Mononuclear cell (primary cell): ENCODE measurements around the gene ZNF419. TPM values are rescaled to one million over a fixed set of nuclear protein-coding genes. Genes with fewer than 3 reads are reported as not detected.
"Not testable (repeated sequence)": the region's sequence is repeated elsewhere in the genome, so short reads cannot be mapped to it uniquely, and the experiment has no call there.

ENCODE experiments used
- H3K27me3 ChIP-seq: 2 replicates; pipeline ENCODE4 v1.6.0; 2011; ENCODE audit warnings: low read length, control low read depth; ENCODE audit not compliant: insufficient read depth
- H3K4me1 ChIP-seq: 2 replicates; pipeline ENCODE4 v1.5.1; 2011; ENCODE audit warnings: mild to moderate bottlenecking, low read length, control low read depth; ENCODE audit not compliant: insufficient read depth
- H3K4me3 ChIP-seq: 2 replicates; pipeline ENCODE4 v1.5.1; 2011; ENCODE audit warnings: mild to moderate bottlenecking, low read length, moderate library complexity
- H3K9me3 ChIP-seq: 2 replicates; pipeline ENCODE4 v1.5.1; 2011; ENCODE audit warnings: low read depth, mild to moderate bottlenecking, control low read depth, low read length
- total RNA-seq: library from RNA; depleted of rRNA; stranded (reverse); fragments of >200 nt; gene quantifications from one replicate; pipeline ENCODE4 v1.2.3, GENCODE V29; 2012

Gene ZNF419
- 7.6 TPM for total RNA-seq

GRCh38 chr19:57487477-57488298, at the start of gene ZNF419:
ZNF419 (plus strand) TSS chr19:57487750; CDS start chr19:57487951, 201 bp downstream.
- Histone ChIP-seq H3K4me1 (peaks cover 12% of the 10 kb centered on the region), H3K4me3 (peak within 1 kb of the TSS; percentile 72)
- not testable (repeated sequence) for H3K27me3 ChIP-seq, H3K9me3 ChIP-seq

- peaks cover 13% of the 10 kb centered on the region for H3K9me3 ChIP-seq
- no peak overlapping the region for H3K4me3 ChIP-seq
- H3K4me1 ChIP-seq: peaks cover 19% of the 10 kb centered on the region
- no peaks in the 10 kb centered on the region for H3K27me3 ChIP-seq
Observed at GRCh38 chr19:57437931-57438330, 49.6 kb upstream of the ZNF419 start.

- Histone ChIP-seq H3K4me1 (peaks cover 19% of the 10 kb centered on the region), H3K4me3 (no peak overlapping the region), H3K9me3 (peaks cover 23% of the 10 kb centered on the region), H3K27me3 (no peaks in the 10 kb centered on the region)
Observed at GRCh38 chr19:57438925-57439324, 48.6 kb upstream of the ZNF419 start.

- no peak overlapping the region for H3K4me3 ChIP-seq
- H3K9me3 ChIP-seq: peaks cover 38% of the 10 kb centered on the region
- no peaks in the 10 kb centered on the region for H3K4me1 ChIP-seq
- no peaks in the 10 kb centered on the region for H3K27me3 ChIP-seq
Observed at GRCh38 chr19:57441979-57442752, 45.4 kb upstream of the ZNF419 start.

- no peaks in the 10 kb centered on the region for H3K27me3 ChIP-seq
- H3K9me3 ChIP-seq: peaks cover 38% of the 10 kb centered on the region
- no peak overlapping the region for H3K4me3 ChIP-seq
- H3K4me1 ChIP-seq: no peaks in the 10 kb centered on the region
Observed at GRCh38 chr19:57443121-57443696, 44.3 kb upstream of the ZNF419 start.

GRCh38 chr19:57452307-57452706, 35.2 kb upstream of the ZNF419 start:
- H3K27me3 ChIP-seq: no peaks in the 10 kb centered on the region
- no peak overlapping the region for H3K4me3 ChIP-seq
- H3K9me3 ChIP-seq: peaks cover 35% of the 10 kb centered on the region
- H3K4me1 ChIP-seq: no peaks in the 10 kb centered on the region

- Histone ChIP-seq H3K4me3 (no peak overlapping the region), H3K4me1 (no peaks in the 10 kb centered on the region), H3K27me3 (no peaks in the 10 kb centered on the region), H3K9me3 (peaks cover 71% of the 10 kb centered on the region)
Observed at GRCh38 chr19:57465680-57466381, 21.7 kb upstream of the ZNF419 start.

- H3K4me3 ChIP-seq: no peak overlapping the region
- H3K27me3 ChIP-seq: no peaks in the 10 kb centered on the region
- no peaks in the 10 kb centered on the region for H3K4me1 ChIP-seq
- peaks cover 71% of the 10 kb centered on the region for H3K9me3 ChIP-seq
Observed at GRCh38 chr19:57466489-57466888, 21.1 kb upstream of the ZNF419 start.

- H3K27me3 ChIP-seq: no peaks in the 10 kb centered on the region
- no peak overlapping the region for H3K4me3 ChIP-seq
- peaks cover 73% of the 10 kb centered on the region for H3K9me3 ChIP-seq
- H3K4me1 ChIP-seq: peaks cover 10% of the 10 kb centered on the region
Observed at GRCh38 chr19:57473646-57474045, 13.9 kb upstream of the ZNF419 start.

GRCh38 chr19:57477191-57478008, 10.2 kb upstream of the ZNF419 start, which contains the start of gene ZNF772:
ZNF772 (minus strand) TSS chr19:57477566; CDS start chr19:57477309, 257 bp downstream.
- H3K9me3 ChIP-seq: peaks cover 55% of the 10 kb centered on the region
- H3K4me3 ChIP-seq: peak within 1 kb of the TSS; percentile 69
- peaks cover 10% of the 10 kb centered on the region for H3K4me1 ChIP-seq
- peaks cover 3% of the 10 kb centered on the region for H3K27me3 ChIP-seq

GRCh38 chr19:57488299-57488644, 722 bp downstream of the ZNF419 start:
- not testable (repeated sequence) for H3K4me3 ChIP-seq, H3K9me3 ChIP-seq, H3K27me3 ChIP-seq
- H3K4me1 ChIP-seq: peaks cover 12% of the 10 kb centered on the region

- not testable (repeated sequence) for H3K27me3 ChIP-seq, H3K4me1 ChIP-seq, H3K4me3 ChIP-seq
- peaks cover 12% of the 10 kb centered on the region for H3K9me3 ChIP-seq
Observed at GRCh38 chr19:57499332-57499679, 11.8 kb downstream of the ZNF419 start.

- not testable (repeated sequence) for H3K27me3 ChIP-seq, H3K4me1 ChIP-seq, H3K9me3 ChIP-seq
- peak within 1 kb of the TSS; percentile 55 for H3K4me3 ChIP-seq
Observed at GRCh38 chr19:57499680-57500395, 12.3 kb downstream of the ZNF419 start, which contains the start of gene ZNF773. ZNF773 (plus strand) TSS chr19:57499938; CDS start chr19:57500081, 143 bp downstream.

- not testable (repeated sequence) for H3K27me3 ChIP-seq, H3K4me3 ChIP-seq, H3K4me1 ChIP-seq, H3K9me3 ChIP-seq
Observed at GRCh38 chr19:57500400-57500799, 12.8 kb downstream of the ZNF419 start.
